K562 (cell line): ENCODE measurements around the gene MYCL. TPM values are rescaled to one million over a fixed set of nuclear protein-coding genes. Genes with fewer than 3 reads are reported as not detected.
A peak's percentile ranks its signal among the peaks of the same experiment; 100 is the strongest.

Source experiments
- ARID4B ChIP-seq: sonication (generic); formaldehyde crosslinking; IDR thresholded peaks from 2 replicates; pipeline ENCODE4 v1.8.0; 2022; ENCODE audit warnings: mild to moderate bottlenecking, missing genetic modification reagents
- BCL6 ChIP-seq: fragments of 250-450 bp; sonication (Bioruptor Pico); IDR thresholded peaks from 2 replicates; pipeline ENCODE4 v1.4.0; 2020
- BMI1 ChIP-seq: fragments of 150-350 bp; IDR thresholded peaks from 2 replicates; pipeline ENCODE4 v1.6.1; 2014; ENCODE audit warnings: low read length
- E2F8 ChIP-seq: fragments of 450-650 bp; IDR thresholded peaks from 2 replicates; pipeline ENCODE4 v1.7.1; 2018; ENCODE audit warnings: mild to moderate bottlenecking, low read depth; ENCODE audit not compliant: partially characterized antibody
- KDM5B ChIP-seq: fragments of 200-600 bp; sonication (generic); IDR thresholded peaks from 2 replicates; pipeline ENCODE4 v1.6.1; 2012; ENCODE audit warnings: low read depth, mild to moderate bottlenecking, moderate library complexity, low read length, control low read depth, inconsistent platforms; ENCODE audit not compliant: insufficient replicate concordance
- MCM7 ChIP-seq, 2 experiments: fragments of 450-650 bp; IDR thresholded peaks; 2 replicates each; pipeline ENCODE4 v1.6.1; 2016 to 2018
- NR3C1 ChIP-seq: sonication (generic); formaldehyde crosslinking; IDR thresholded peaks from 2 replicates; pipeline ENCODE4 v1.8.1; 2022; ENCODE audit warnings: missing genetic modification reagents
- POLR2A ChIP-seq: fragments of 450-650 bp; conservative IDR thresholded peaks from 2 replicates; pipeline ENCODE4 v1.6.1; 2016
- POLR2G ChIP-seq: fragments of 200-400 bp; formaldehyde crosslinking; IDR thresholded peaks from 2 replicates; pipeline ENCODE4 v1.6.1; 2017; ENCODE audit warnings: low read depth, mild to moderate bottlenecking, antibody characterized with exemption, low read length, moderate library complexity
- PTBP1 ChIP-seq: fragments of 200-400 bp; formaldehyde crosslinking; IDR thresholded peaks from 2 replicates; pipeline ENCODE4 v1.6.1; 2017; ENCODE audit warnings: low read depth, low read length
- RBM22 ChIP-seq: fragments of 200-400 bp; formaldehyde crosslinking; IDR thresholded peaks from 2 replicates; pipeline ENCODE4 v1.6.1; 2018; ENCODE audit warnings: low read length, low read depth; ENCODE audit not compliant: poor library complexity, severe bottlenecking
- SETDB1 ChIP-seq: IDR thresholded peaks from one replicate; pipeline ENCODE4 v1.6.1; 2012; ENCODE audit warnings: low read length, control low read depth, inconsistent platforms
- SRF ChIP-seq, 2 experiments: fragments of 250-450, 450-650 bp in 1 of 2; sonication (Bioruptor Pico) in 1 of 2; sonication (generic) in 1 of 2; formaldehyde crosslinking; IDR thresholded peaks; 2 replicates each; pipeline versions ENCODE4 v1.5.0 to v1.5.1; 2020 to 2022; ENCODE audit warnings: mild to moderate bottlenecking in 1 of 2, missing genetic modification reagents in 1 of 2
- ZBTB1 ChIP-seq: sonication (generic); formaldehyde crosslinking; IDR thresholded peaks from 2 replicates; pipeline ENCODE4 v1.8.1; 2023; ENCODE audit warnings: missing genetic modification reagents, low read depth, mild to moderate bottlenecking, borderline replicate concordance
- ZNF143 ChIP-seq: sonication (generic); formaldehyde crosslinking; IDR thresholded peaks from 2 replicates; pipeline ENCODE4 v1.9.0; 2022; ENCODE audit warnings: mild to moderate bottlenecking, missing genetic modification reagents
- ZNF146 ChIP-seq: IDR thresholded peaks from one replicate; pipeline ENCODE4 v1.6.1; 2018; ENCODE audit warnings: missing compliant biosample characterization; ENCODE audit not compliant: unreplicated experiment
- ZNF174 ChIP-seq: fragments of 250-450 bp; sonication (Bioruptor Pico); IDR thresholded peaks from 2 replicates; pipeline ENCODE4 v1.4.0; 2020; ENCODE audit warnings: mild to moderate bottlenecking
- ZNF23 ChIP-seq: fragments of 250-450 bp; sonication (Bioruptor Pico); IDR thresholded peaks from 2 replicates; pipeline ENCODE4 v1.4.0; 2020; ENCODE audit warnings: mild to moderate bottlenecking
- polyA plus RNA-seq, 8 experiments: library from polyadenylated mRNA; depleted of rRNA in 4 of 8; stranded (reverse) in 5 of 8; unstranded in 3 of 8; fragments of >200 nt; fragmentation: Nextera tagmentation in 2 of 8; fragmentation: Illumina TruSeq in 1 of 8; extraction: Ambion mirVana in 2 of 8; extraction: Trizol in 1 of 8; gene quantifications; 2 replicates each; pipeline versions ENCODE4 v1.2.1 to v1.2.3, GENCODE V29; 2011 to 2014; ENCODE audit warnings: inconsistent platforms in 1 of 8, missing spikeins in 1 of 8
- total RNA-seq, 7 experiments: library from RNA; depleted of rRNA in 6 of 7; stranded (reverse); fragments of >200 nt in 6 of 7; fragmentation: Illumina TruSeq in 2 of 7; extraction: Trizol in 2 of 7; gene quantifications; 2 replicates each; pipeline versions ENCODE4 v1.2.1 to v1.2.3, GENCODE V29; 2011 to 2021; ENCODE audit warnings: low replicate concordance in 1 of 7
- TF ChIP-seq, protein P1 (sequence below): sonication (generic); formaldehyde crosslinking; IDR thresholded peaks from 2 replicates; pipeline ENCODE4 v1.8.0; 2023; ENCODE audit warnings: mild to moderate bottlenecking, missing genetic modification reagents

MYCL gene
- total and polyA plus RNA-seq, 9 of the 15 experiments (the other 6 are each of a cell fraction or from before 2014, with no cell fraction given) = 3.5 to 22.0 (median 12.8) TPM

- TF ChIP-seq E2F8 = no peak
- TF ChIP-seq MCM7 (IDR thresholded peaks at IDR 0.05) = no peak
- TF ChIP-seq ZNF23 (CRISPR knock-in tag) = no peak
- no peak for TF ChIP-seq ZNF146 (CRISPR knock-in tag)
- TF ChIP-seq, protein P1, sequence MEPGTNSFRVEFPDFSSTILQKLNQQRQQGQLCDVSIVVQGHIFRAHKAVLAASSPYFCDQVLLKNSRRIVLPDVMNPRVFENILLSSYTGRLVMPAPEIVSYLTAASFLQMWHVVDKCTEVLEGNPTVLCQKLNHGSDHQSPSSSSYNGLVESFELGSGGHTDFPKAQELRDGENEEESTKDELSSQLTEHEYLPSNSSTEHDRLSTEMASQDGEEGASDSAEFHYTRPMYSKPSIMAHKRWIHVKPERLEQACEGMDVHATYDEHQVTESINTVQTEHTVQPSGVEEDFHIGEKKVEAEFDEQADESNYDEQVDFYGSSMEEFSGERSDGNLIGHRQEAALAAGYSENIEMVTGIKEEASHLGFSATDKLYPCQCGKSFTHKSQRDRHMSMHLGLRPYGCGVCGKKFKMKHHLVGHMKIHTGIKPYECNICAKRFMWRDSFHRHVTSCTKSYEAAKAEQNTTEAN = no peak
- peak; percentile 66; the same call in 1 of the 2 replicates for TF ChIP-seq ZBTB1 (CRISPR knock-in tag)
- peak; percentile 59; the same call in 1 of the 2 replicates for TF ChIP-seq ARID4B (CRISPR knock-in tag)
- TF ChIP-seq SETDB1 = no peak
- no peak for TF ChIP-seq NR3C1 (CRISPR knock-in tag)
- TF ChIP-seq BCL6 (CRISPR knock-in tag) = no peak
- peak; percentile 72 for TF ChIP-seq KDM5B
- no peak for TF ChIP-seq POLR2A
- no peak for TF ChIP-seq PTBP1
- no peak for TF ChIP-seq ZNF174 (CRISPR knock-in tag)
- TF ChIP-seq RBM22 = peak; percentile 33
- no peak for TF ChIP-seq BMI1
- peak; percentile 20 to 53; a peak in 2 of 4 replicates for TF ChIP-seq SRF (CRISPR knock-in tag; IDR thresholded peaks at IDR 0.05)
- TF ChIP-seq POLR2G = peak; percentile 86
- TF ChIP-seq ZNF143 = no peak
Measured at GRCh38 chr1:39901714-39902459, at the start of gene MYCL (continued).
